Measurements from ENCODE around the gene ANK2.
"Not testable (repeated sequence)": the region's sequence is repeated elsewhere in the genome, so short reads cannot be mapped to it uniquely, and the experiment has no call there.

DNA sequence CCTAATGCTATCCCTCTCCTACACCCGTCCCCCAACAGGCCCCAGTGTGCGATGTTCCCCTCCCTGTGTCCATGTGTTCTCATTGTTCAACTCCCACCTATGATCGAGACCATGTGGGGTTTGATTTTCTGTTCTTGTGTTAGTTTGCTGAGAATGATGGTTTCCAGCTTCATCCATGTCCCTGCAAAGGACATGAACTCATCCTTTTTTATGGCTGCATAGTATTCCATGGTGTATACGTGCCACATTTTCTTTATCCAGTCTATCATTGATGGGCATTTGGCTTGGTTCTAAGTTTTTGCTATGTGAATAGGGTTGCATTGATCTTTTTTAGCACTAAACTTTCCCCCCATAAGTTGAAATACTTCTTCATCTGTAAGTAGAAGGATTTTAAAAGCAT lies 195.3 kb downstream of the ANK2 start:
- not testable (repeated sequence) for TF ChIP-seq CTCF (IDR thresholded peaks at IDR 0.05; ENCODE audit: low read length); EZH2 (IDR thresholded peaks at IDR 0.05; ENCODE audit: borderline replicate concordance, low read length)

Measured in OCI-LY1 (cell line).